ENCODE measurements around the gene CCDC70.
"Not testable (repeated sequence)": the region's sequence is repeated elsewhere in the genome, so short reads cannot be mapped to it uniquely, and the experiment has no call there.

Gene CCDC70

DNA sequence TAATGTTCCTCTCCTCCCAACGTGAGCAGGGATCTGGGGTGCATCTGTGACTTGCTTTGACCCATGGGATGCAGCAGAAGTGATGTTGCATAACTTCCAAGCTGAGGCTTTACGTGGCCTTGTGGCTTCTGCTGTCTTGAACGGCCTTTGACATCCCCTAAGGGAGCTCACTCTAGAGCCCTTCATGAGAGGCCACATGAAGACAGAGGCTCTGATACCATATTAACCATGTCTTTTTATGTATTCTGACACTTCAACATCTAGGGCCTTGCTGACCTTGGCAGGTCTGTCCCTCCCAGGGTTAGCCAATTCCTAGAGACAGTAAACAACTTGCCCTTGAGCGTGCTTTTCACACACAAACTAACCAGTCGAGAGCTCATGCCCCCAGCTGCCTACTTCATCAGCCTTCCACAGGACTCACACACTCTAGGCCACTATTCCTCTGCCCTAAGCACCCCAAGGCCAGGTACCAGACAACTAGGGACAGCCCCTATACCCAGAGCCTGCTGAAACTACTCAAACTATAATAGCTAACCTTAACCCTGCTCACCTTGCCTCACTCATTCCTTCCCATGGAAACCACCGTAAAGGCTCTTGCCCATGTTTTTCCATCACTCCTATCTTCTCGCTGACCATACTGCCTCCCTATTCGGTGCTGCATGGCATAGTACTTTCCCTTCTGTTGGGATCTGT, 45.4 kb downstream of the CCDC70 start:
- DNase-seq (ENCODE audit: low spot score) = no peak

DNA sequence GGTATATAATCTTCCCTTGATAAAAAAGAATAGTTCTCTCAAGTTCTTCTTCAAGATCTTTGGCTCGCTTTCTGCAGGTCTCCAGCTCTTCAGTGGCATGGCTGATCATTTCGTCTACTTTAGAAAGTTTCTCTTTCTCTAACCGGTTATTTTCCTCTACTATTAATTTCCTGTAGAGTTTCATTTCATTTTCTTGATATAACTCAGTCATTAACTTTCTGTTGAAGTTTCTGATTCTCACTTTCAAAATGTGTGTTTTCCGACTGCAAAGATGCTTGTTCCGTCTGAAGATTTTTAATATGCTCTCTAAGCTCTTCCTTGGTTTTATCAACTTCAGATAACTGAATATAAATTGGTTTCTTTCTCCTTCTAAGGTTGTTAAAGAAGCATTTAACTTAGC, 47.5 kb downstream of the CCDC70 start:
- not testable (repeated sequence) for DNase-seq (ENCODE audit: low spot score)

DNA sequence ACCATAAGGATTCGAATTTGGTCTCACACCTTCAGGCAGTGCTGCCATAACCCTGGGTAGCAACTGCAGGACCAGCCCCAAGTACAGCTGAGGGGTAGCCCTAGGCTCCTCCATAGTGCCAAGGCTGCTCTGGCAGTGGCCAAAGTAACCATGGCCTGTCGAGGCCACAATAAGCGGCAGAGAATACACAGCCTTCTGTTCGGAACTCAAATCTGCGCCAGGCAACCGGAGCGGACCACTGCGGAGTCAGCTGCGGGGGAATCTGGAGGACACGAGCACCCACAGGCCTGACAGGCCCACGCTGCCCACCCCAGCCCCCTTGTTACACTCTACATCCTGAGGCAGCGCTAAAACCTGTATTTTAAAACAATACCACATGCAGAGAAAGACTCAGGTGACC, 48.7 kb downstream of the CCDC70 start:
- DNase-seq (ENCODE audit: low spot score) = no peak

DNA sequence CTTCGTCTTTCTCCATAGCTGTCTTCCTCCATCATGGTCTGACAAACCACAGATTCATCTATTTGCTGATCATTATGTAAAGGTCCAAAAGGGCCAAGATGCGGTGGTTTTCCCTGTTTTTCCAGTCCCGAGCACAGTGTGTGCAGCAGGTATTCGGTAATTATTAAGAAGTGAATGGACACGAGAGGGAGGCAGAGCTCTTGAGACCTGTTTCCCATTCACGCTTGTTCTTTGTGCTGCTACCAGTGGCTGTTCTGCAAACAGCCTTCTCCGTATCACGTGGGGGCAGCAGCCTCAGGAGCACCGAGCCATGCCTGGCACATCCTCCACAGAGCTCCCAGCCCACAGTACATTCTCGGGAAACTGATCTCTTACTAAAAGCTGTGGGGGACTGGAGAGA, 50.3 kb downstream of the CCDC70 start:
- no peak for DNase-seq (ENCODE audit: low spot score)

DNA sequence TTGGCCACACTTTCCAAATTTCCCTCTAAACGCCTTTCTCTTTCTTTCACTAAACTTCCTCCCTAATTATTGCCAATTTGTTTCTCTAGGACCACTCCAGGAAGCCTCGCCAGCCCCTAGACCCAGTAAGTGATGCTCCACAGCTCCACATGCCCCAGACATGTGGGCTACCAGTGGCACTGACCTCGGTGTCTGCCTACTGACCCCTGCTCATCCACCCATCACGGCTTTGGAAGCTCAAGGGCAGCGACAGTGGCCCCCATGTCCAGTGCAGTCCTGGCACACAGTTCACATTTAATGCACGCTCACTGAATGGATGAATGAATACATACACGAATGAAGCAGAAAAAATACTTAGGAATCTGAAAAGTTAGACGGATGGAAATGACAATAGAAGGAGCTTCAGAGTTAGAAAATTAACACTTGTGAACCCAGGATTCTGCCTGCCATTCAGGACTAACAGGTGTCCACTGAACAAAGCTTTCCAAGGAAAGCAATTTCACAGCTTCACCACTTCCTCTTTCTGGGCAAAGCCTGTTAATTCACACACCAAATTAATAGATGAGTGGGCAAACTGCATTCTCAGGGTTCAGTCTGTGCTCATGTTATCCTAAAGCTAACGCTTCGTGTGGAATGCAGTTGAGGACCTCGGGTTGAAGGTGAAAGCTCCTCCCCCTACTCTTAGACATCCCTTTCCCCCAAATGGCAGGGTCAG, 50.9 kb downstream of the CCDC70 start:
- DNase-seq (ENCODE audit: low spot score) = no peak

DNA sequence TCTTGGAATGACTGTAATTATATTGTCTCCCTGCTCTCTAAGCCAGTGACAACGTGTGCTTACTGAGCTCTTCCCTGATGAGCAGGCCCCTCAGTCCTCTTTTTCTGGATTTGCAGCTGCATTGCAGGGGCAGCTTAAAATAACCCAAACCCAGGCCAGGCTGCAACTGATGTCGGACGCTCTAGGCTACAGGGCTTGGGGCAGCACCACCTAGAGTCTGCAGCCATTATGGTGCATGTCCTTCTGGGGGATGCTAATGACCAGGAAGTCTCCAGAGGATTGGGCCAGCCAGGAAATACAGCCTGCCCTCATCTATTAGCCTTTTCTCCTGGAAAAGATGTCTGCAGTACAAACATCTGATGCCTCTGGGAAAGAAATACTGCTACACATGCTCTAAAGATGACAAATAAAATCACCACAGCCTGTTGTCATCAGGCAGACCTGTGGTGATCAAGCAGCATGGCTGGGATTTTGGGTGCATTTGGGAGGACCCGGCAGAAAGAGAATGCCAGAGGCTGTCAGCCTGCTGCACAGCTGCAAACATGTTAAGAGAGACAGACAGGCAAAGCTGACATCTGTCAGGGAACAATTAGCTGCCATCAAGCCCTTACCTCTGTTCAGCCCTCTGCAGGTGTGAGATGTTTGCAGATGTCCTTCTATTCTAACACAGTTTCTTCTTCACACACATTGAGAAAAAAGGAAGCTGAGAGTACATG, 51.8 kb downstream of the CCDC70 start:
- DNase-seq (ENCODE audit: low spot score) = no peak

DNA sequence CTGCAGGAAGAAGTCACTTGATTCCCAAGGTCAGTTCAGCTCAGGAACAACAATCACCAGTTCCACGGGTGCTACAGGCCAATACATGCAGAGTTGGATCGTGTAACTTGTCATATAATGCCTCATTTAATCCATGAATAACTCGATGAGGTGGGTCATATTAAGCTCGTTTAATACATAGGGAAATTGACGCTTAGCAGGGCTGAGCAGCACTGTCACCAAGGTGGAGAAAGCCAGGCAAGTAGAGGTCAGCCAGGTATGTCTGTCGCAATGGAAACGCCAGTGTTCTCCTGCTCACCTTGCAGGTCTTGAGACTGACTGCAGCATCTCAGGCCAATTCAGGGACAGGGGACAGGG, 52.3 kb downstream of the CCDC70 start:
- DNase-seq (ENCODE audit: low spot score) = no peak
